PC-9 (cell line): ENCODE data around the gene TAF9. TPM values are rescaled to one million over a fixed set of nuclear protein-coding genes. Genes with fewer than 3 reads are reported as not detected.
"Not testable (repeated sequence)": the region's sequence is repeated elsewhere in the genome, so short reads cannot be mapped to it uniquely, and the experiment has no call there.

Experiments used
- BruUV-seq: library from RNA; stranded (reverse); fragments of 400-500 nt; replicated peaks from 2 replicates; lab custom pipeline; 2021; lab: Mats Ljungman, UMichigan
- CTCF ChIA-PET: fragments of 300-600 bp; sonication (Branson Sonifier 250); formaldehyde crosslinking; loops from one replicate; lab custom pipeline; 2022; ENCODE audit warnings: antibody characterized with exemption; lab: Charles Lee
- POLR2A ChIA-PET: fragments of 300-600 bp; sonication (Branson Sonifier 250); formaldehyde crosslinking; loops from one replicate; lab custom pipeline; 2022; ENCODE audit warnings: antibody characterized with exemption; ENCODE audit not compliant: unreplicated experiment; lab: Charles Lee
- DNase-seq, 2 experiments: peaks; one replicate each; pipeline versions ENCODE4 v3.0.0 to v3.0.0-alpha.2; 2015 to 2022; ENCODE audit warnings: mixed read lengths in 1 of 2
- H2AFZ ChIP-seq: fragments of 200-600 bp; sonication (generic); 2 replicates; pipeline ENCODE4 v1.8.1; 2017; ENCODE audit warnings: antibody characterized with exemption
- H3F3A ChIP-seq: fragments of 200-600 bp; sonication (generic); 2 replicates; pipeline ENCODE4 v1.8.1; 2017; ENCODE audit warnings: antibody characterized with exemption, mild to moderate bottlenecking, low read depth; ENCODE audit not compliant: insufficient read depth
- H3K27ac ChIP-seq: fragments of 200-600 bp; sonication (generic); 2 replicates; pipeline ENCODE4 v1.6.1; 2016; ENCODE audit warnings: mixed run types
- H3K27me3 ChIP-seq: fragments of 200-600 bp; sonication (generic); 2 replicates; pipeline ENCODE4 v1.6.1; 2016; ENCODE audit warnings: low read depth, mixed run types; ENCODE audit not compliant: insufficient read depth
- H3K36me3 ChIP-seq: fragments of 200-600 bp; sonication (generic); 2 replicates; pipeline ENCODE4 v1.6.1; 2016; ENCODE audit warnings: low read depth, mixed run types
- H3K4me1 ChIP-seq: fragments of 200-600 bp; sonication (generic); replicated peaks from 2 replicates; pipeline ENCODE4 v1.6.1; 2016; ENCODE audit warnings: mixed run types; ENCODE audit not compliant: insufficient read depth
- H3K4me2 ChIP-seq: fragments of 200-600 bp; sonication (generic); 2 replicates; pipeline ENCODE4 v1.6.1; 2017; ENCODE audit warnings: mixed run types
- H3K4me3 ChIP-seq: fragments of 200-600 bp; sonication (generic); 2 replicates; pipeline ENCODE4 v1.6.1; 2016; ENCODE audit warnings: mixed run types
- H3K79me2 ChIP-seq: fragments of 200-600 bp; sonication (generic); 2 replicates; pipeline ENCODE4 v1.6.1; 2017; ENCODE audit warnings: low read depth, mixed run types
- H3K9me2 ChIP-seq: fragments of 200-600 bp; sonication (generic); 2 replicates; pipeline ENCODE4 v1.8.1; 2017; ENCODE audit warnings: mild to moderate bottlenecking; ENCODE audit not compliant: insufficient read depth
- H3K9me3 ChIP-seq: fragments of 200-600 bp; sonication (generic); 2 replicates; pipeline ENCODE4 v1.8.1; 2016; ENCODE audit warnings: low read depth; ENCODE audit not compliant: insufficient read depth
- H4K20me1 ChIP-seq: fragments of 200-600 bp; sonication (generic); 2 replicates; pipeline ENCODE4 v1.8.1; 2017; ENCODE audit not compliant: insufficient read depth
- EZH2 ChIP-seq: fragments of 200-600 bp; sonication (generic); IDR thresholded peaks from 2 replicates; pipeline ENCODE4 v1.8.0; 2017; ENCODE audit warnings: antibody characterized with exemption, low read depth
- intact Hi-C: fragments of 100-400 bp; cut with micrococcal nuclease; formaldehyde crosslinking; loops from one replicate; pipeline ENCODE4 v1.10.0; 2022; ENCODE audit not compliant: unreplicated experiment
- total RNA-seq: library from RNA; stranded (reverse); gene quantifications from 2 replicates; pipeline ENCODE4 v1.2.3, GENCODE V29; 2021
- TF ChIP-seq, protein P1 (sequence below): fragments of 200-600 bp; sonication (generic); conservative IDR thresholded peaks from 2 replicates; pipeline ENCODE4 v1.6.1; 2017; ENCODE audit warnings: mixed run types, antibody characterized with exemption, mild to moderate bottlenecking, moderate library complexity

TAF9 gene
- total RNA-seq, 1 experiment from 2014 or later: 50.8 TPM

DNA sequence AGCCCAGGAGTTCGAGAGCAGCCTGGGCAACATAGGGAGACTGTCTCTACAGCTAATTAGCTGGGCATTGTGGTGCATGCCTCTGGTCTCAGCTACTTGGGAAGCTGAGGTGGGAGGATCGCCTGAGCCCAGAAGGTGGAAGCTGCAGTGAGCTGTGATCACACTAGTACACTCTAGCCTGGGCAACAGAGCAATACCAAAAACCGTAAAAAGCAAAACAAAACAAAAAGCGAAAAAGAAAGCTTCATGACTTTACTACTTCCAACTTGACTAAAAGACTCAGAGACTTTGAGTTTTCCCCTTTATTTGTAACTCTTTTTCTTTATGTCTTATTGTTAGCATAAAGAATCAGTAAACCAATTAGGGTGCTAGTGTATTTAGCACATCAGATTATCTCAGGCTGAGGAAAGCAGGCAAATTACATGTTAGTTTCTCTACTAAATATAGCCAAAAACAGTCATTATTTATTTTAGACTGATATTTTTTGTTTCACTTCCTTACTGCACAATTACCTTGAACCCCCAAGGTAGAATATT lies 5.7 kb upstream of the TAF9 start:
- no TSS peak for BruUV-seq
- POLR2A ChIA-PET: no interaction called here

GRCh38 chr5:69372394-69372793 lies 3.1 kb upstream of the TAF9 start:
- CTCF ChIA-PET: no interaction called here
- Histone ChIP-seq H3K27ac (no peak overlapping the region), H3F3A (no peaks in the 10 kb centered on the region; the same call in 1 of the 2 replicates), H3K9me2 (no peaks in the 10 kb centered on the region), H3K27me3 (no peaks in the 10 kb centered on the region), H3K36me3 (peaks cover 5% of the 10 kb centered on the region; the same call in 1 of the 2 replicates), H3K79me2 (peaks cover 40% of the 10 kb centered on the region), H3K4me2 (peak overlapping the region; percentile 48; the same call in 1 of the 2 replicates), H3K9me3 (no peaks in the 10 kb centered on the region), H3K4me1 (peaks cover 19% of the 10 kb centered on the region), H3K4me3 (no peak overlapping the region), H4K20me1 (peaks cover 8% of the 10 kb centered on the region), H2AFZ (no peak overlapping the region)
- no TSS peak for BruUV-seq
- intact Hi-C loops: no loop called here
- DNase-seq: no peak
- POLR2A ChIA-PET: no interaction called here
- TF ChIP-seq EZH2: no peak
- TF ChIP-seq, protein P1, sequence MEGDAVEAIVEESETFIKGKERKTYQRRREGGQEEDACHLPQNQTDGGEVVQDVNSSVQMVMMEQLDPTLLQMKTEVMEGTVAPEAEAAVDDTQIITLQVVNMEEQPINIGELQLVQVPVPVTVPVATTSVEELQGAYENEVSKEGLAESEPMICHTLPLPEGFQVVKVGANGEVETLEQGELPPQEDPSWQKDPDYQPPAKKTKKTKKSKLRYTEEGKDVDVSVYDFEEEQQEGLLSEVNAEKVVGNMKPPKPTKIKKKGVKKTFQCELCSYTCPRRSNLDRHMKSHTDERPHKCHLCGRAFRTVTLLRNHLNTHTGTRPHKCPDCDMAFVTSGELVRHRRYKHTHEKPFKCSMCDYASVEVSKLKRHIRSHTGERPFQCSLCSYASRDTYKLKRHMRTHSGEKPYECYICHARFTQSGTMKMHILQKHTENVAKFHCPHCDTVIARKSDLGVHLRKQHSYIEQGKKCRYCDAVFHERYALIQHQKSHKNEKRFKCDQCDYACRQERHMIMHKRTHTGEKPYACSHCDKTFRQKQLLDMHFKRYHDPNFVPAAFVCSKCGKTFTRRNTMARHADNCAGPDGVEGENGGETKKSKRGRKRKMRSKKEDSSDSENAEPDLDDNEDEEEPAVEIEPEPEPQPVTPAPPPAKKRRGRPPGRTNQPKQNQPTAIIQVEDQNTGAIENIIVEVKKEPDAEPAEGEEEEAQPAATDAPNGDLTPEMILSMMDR: no peak

More for the DNA sequence above, 5.7 kb upstream of the TAF9 start:
- no peaks in the 10 kb centered on the region for H3K9me3 ChIP-seq
- H3K27ac ChIP-seq: no peak overlapping the region
- H3K9me2 ChIP-seq: no peaks in the 10 kb centered on the region
- peaks cover 17% of the 10 kb centered on the region for H3K79me2 ChIP-seq
- TF ChIP-seq, protein P1: no peak
- no peak for TF ChIP-seq EZH2
- peaks cover 5% of the 10 kb centered on the region; the same call in 1 of the 2 replicates for H3K36me3 ChIP-seq
- DNase-seq: no peak
- peaks cover 10% of the 10 kb centered on the region for H3K4me1 ChIP-seq
- CTCF ChIA-PET: no interaction called here
- no peak overlapping the region for H2AFZ ChIP-seq
- H4K20me1 ChIP-seq: no peaks in the 10 kb centered on the region; the same call in 1 of the 2 replicates
- H3K4me2 ChIP-seq: no peak overlapping the region
- H3F3A ChIP-seq: no peaks in the 10 kb centered on the region; the same call in none of the 2 replicates
- intact Hi-C loops: no loop called here
- H3K27me3 ChIP-seq: no peaks in the 10 kb centered on the region
- H3K4me3 ChIP-seq: no peak overlapping the region

- POLR2A ChIA-PET: interaction anchor here (0.6 to 0.7 kb wide), 2 partner anchors 41 to 277 kb away, joined by 3 to 6 read pairs; no protein-coding TSS in a partner anchor
Measured at GRCh38 chr5:69370335-69370734, 1.0 kb upstream of the TAF9 start.

More at GRCh38 chr5:69370335-69370734, 1.0 kb upstream of the TAF9 start:
- Histone ChIP-seq H3K4me2 (peak overlapping the region; percentile 79), H4K20me1 (peaks cover 11% of the 10 kb centered on the region), H3K79me2 (peaks cover 60% of the 10 kb centered on the region), H3K4me1 (peaks cover 19% of the 10 kb centered on the region), H3K4me3 (peak overlapping the region; percentile 94), H2AFZ (peak overlapping the region; percentile 87), H3K36me3 (peaks cover 17% of the 10 kb centered on the region; the same call in 1 of the 2 replicates)
- CTCF ChIA-PET, BruUV-seq, H3K27ac ChIP-seq, H3K9me3 ChIP-seq, H3F3A ChIP-seq, intact Hi-C loops, H3K9me2 ChIP-seq, H3K27me3 ChIP-seq, DNase-seq: not testable (repeated sequence)
